Inflammatory macrophage treated with lipopolysaccharide for 4 hours (primary cell): ENCODE data around the gene CCDC30.
A peak's percentile ranks its signal among the peaks of the same experiment; 100 is the strongest.
"Not testable (repeated sequence)": the region's sequence is repeated elsewhere in the genome, so short reads cannot be mapped to it uniquely, and the experiment has no call there.

Experiments
- DNase-seq: peaks from one replicate; pipeline ENCODE4 v3.0.0-alpha.2; 2020

CCDC30 gene

GRCh38 chr1:42658877-42659337, 195.8 kb downstream of the CCDC30 start:
- DNase-seq = peak; percentile 20

GRCh38 chr1:42660907-42661500, 197.9 kb downstream of the CCDC30 start:
- no peak for DNase-seq

GRCh38 chr1:42669936-42670335, 206.8 kb downstream of the CCDC30 start:
- DNase-seq = no peak

- DNase-seq = no peak
Measured at GRCh38 chr1:42670425-42670824, 207.3 kb downstream of the CCDC30 start.

GRCh38 chr1:42674214-42674613, 211.1 kb downstream of the CCDC30 start:
- no peak for DNase-seq

DNA sequence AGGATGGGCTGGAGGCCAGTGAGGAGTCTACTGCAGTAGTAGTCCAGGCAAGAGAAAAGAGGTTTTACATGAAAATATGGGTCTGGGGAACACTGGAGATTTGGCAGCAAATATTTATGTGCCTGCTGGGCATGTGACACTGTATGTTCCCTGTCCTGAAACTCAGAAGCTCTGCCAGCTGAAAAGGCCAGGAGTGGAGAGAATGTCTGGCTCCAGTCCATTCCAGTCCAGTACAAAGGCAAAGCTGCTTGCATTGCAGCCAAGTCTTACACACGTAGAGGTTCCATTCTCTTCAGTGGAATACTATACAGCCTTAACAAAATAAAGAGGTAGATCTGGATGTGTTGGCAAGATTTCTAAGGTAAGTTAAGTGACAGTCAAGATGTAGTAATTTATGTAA, 211.6 kb downstream of the CCDC30 start:
- no peak for DNase-seq

DNA sequence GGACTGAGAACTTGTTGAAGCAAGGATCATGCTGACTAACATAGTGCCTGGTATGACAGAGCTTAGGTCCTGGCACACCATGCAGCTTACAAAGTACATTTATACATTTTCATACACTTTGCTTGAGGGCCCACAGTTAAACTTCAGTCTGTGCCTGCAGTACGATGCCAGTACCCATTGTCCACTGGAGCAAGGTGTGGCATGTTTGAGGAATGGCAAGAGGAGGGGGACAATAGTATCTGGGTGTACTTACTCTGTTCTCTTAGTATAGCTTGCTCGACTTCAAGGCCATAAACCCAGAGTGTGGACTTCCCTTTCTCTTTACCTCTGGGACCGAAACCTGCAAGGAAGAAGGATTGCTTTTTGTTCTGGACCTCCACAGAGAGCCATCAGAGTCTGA, 212.4 kb downstream of the CCDC30 start:
- DNase-seq = no peak

DNA sequence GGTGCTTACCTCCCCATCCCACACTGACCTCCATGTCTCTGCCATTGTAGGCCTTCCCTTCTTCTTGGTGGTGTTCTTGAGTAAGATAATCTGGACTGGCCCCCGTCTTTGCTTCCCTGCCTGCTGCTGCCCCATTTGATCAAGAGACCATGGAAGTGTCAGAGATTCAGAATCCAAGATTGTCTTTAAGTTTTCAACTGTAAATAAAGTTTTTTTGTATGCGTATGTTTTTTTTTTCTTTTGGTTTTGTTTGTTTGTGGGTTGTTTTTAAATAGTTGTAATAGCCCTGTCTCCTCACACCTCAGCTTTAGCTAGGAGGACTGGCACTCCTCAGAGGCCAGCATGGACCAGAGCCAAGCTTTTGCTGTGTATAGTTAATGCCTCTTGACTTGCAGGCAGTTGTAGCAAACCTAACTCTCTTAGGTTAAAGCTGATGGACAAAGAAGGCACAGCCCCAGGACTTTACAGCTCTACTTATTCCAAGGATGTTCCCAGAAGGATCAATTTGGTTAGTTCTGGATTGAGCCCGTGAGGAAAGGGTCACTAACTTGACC, 213.5 kb downstream of the CCDC30 start:
- no peak for DNase-seq

DNA sequence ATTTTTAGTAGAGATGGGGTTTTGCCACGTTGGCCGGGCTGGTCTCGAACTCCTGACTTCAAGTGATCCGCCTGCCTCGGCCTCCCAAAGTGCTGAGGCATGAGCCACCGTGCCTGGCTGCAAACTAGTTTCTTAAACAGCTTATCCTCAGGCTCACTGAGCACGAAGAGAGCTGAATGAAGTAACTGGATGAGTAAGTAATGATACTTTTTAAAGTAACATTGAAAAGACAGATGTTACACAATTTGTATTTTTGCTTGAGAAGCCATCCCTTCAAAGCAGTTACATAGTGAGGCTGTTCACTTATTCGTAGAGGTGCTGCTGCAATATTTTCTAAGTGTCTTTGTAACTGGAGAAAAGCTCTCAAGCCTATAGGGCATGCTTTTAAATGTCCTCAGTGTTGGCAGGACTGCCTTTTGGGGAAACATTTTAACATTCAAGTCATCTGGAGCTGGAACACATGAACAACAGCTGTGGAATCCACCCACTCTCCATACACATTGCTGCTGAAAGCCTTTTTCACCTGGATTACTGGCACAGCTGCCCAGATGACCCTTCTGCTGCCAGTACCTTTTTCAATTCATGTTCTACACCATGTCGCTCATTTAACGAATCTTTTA, 216.4 kb downstream of the CCDC30 start:
- DNase-seq = peak; percentile 26

GRCh38 chr1:42680055-42680454, 217.0 kb downstream of the CCDC30 start:
- peak; percentile 33 for DNase-seq

- DNase-seq = peak; percentile 15
Measured at GRCh38 chr1:42680921-42681683, 218.0 kb downstream of the CCDC30 start.

DNA sequence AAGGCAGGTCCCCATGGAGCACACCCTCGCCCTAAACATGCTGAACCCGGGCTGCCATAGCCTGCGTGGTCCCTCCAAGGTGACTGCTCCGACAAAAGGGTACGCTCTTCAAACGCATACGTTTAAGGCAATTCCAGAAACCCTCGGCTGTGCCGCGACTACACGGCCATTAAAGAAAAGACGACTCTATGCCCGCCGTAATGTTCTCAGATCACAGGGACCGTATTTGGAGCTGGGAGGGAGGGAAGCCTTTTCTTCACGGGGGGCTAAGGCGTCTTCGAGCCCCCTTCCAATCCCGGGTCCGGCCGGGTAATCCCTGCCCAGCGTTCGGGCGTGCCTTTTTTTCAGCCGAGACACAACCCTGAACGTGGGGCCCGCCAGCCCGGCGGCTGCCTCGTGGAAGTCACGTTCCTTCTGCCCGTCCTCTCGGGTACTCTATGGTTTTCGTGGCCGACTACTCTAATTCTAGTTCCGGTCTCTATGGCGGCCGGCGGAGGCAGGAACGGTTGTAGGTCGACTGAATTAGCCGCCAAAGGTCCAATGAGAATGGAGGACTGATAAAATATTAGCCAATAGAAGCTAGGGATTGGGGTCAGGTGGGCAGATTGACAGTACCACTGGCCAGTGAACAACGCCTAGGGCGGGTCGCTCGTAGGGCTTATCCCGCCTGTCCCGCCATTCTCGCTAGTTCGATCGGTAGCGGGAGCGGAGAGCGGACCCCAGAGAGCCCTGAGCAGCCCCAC, 218.8 kb downstream of the CCDC30 start, which contains the start of gene YBX1:
TSS of gene YBX1 (plus strand) at position 678 of the 743 bp plus-strand sequence. CDS start 148 bp downstream, outside the sequence.
- DNase-seq = peak; percentile 99

- DNase-seq = not testable (repeated sequence)
Measured at GRCh38 chr1:42682484-42682738, 219.3 kb downstream of the CCDC30 start.

DNA sequence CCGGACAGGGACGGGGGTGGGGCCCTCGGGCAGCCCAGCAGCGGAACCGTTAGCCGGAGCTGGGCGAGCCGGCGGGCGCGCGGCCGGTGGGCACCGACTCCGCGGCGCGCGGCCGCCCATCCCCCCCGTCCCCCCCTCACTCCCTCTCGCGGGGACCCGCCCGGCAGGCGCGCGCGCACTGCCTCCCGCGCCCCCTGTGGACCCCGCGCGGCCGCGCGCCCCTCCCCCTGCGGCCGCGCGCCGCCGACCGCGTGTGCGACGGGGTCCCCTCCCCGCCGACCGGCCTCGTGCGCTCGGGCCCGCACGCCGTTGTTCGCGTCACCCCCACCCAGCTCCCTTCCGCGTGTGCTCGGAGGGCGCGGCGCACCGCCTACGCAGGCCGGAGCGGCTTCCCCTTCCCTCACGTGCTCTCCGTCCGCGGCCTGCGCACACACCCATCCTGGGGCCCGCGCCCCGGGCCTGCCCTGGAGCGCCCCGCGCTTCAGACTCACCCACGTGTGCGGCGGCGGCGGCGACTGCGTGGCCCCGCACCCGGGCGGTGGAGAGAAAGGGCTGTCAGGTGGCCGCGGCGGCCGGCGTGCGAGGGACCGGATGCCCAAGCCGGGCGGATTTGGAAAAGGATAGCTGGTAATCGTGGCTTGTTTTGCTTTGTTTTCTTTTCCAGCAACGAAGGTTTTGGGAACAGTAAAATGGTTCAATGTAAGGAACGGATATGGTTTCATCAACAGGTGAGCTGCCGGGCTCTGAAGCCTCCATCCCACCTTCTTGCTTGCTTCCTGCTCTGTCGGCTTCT, 219.8 kb downstream of the CCDC30 start:
- peak; percentile 93 for DNase-seq

- no peak for DNase-seq
Measured at GRCh38 chr1:42684139-42684538, 221.1 kb downstream of the CCDC30 start.

- DNase-seq = no peak
Measured at GRCh38 chr1:42686418-42686817, 223.3 kb downstream of the CCDC30 start.

DNA sequence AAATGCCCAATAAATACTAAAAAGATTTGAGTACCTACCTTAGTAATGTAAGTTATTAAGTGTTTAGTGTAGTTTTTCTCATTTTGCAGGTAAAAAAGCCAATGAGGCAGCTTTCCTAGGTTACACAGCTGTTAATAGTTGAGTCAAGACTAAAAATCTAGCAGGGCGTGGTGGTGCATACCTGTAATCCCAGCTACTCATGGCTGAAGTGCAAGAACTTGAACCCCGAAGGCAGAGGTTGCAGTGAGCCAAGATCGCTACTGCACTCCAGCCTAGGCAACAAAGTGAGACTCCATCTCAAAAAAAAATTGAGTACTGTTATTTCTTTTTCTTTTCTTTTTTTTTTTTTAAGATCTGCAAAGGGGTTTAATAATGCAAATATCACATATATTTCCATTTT, 226.8 kb downstream of the CCDC30 start:
- no peak for DNase-seq

- DNase-seq = no peak
Measured at GRCh38 chr1:42690477-42691156, 227.5 kb downstream of the CCDC30 start.

- DNase-seq = no peak
Measured at GRCh38 chr1:42691157-42691498, 228.0 kb downstream of the CCDC30 start.

DNA sequence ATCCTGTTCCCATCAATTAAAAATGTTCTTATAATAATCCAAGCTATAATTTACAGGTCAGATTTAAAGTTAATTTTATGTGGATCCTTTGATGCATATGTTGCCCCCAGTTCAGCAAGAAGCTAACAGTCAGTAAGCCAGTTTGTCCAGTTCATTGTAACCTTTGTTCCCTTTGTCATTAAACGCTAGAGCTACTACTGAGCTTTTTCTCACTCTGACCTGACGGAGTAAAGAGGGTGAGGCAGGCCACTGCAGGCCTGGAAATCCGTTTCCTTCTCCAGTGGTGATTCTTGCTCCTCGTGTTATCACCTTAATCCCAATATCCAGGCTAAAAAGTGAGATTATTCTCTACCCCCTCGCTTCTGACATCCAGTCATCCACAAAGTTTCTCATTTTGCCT, 229.4 kb downstream of the CCDC30 start:
- DNase-seq = no peak

- DNase-seq = no peak
Measured at GRCh38 chr1:42692911-42693310, 229.8 kb downstream of the CCDC30 start.
